Activated B cell treated with CpG ODN at 0.5 μM for 24 hours (primary cell): ENCODE data around the gene RPA3. TPM values are rescaled to one million over a fixed set of nuclear protein-coding genes. Genes with fewer than 3 reads are reported as not detected.

ENCODE experiments used
- ATAC-seq: fragments of 200-7000 bp; cut with Tn5 transposase; one replicate; pipeline ENCODE4 v1.10.0; 2021; ENCODE audit warnings: low read depth, mild to moderate bottlenecking, moderate library complexity
- CTCF ChIA-PET: fragments of 350-600 bp; sonication (Branson Sonifier 250); formaldehyde crosslinking; loops from one replicate; lab custom pipeline; 2021; ENCODE audit warnings: antibody characterized with exemption; lab: Charles Lee
- POLR2A ChIA-PET: fragments of 350-600 bp; sonication (Branson Sonifier 250); formaldehyde crosslinking; loops from one replicate; lab custom pipeline; 2021; ENCODE audit warnings: antibody characterized with exemption; lab: Charles Lee
- DNase-seq: peaks from one replicate; pipeline ENCODE4 v3.0.0; 2022
- H3K27ac Mint-ChIP-seq: one replicate; pipeline ENCODE4 v1.8.0; 2020; ENCODE audit warnings: mixed read lengths
- H3K27me3 Mint-ChIP-seq: one replicate; pipeline ENCODE4 v1.8.0; 2021; ENCODE audit warnings: mixed read lengths
- H3K36me3 Mint-ChIP-seq: one replicate; pipeline ENCODE4 v1.8.0; 2021; ENCODE audit warnings: low read depth, mixed read lengths
- H3K4me1 Mint-ChIP-seq: one replicate; pipeline ENCODE4 v1.8.0; 2021; ENCODE audit warnings: mixed read lengths
- H3K4me3 Mint-ChIP-seq: one replicate; pipeline ENCODE4 v1.8.0; 2020; ENCODE audit warnings: mild to moderate bottlenecking, mixed read lengths
- H3K9me3 Mint-ChIP-seq: one replicate; pipeline ENCODE4 v1.8.0; 2020; ENCODE audit warnings: mixed read lengths
- CTCF ChIP-seq: fragments of 200-600 bp; IDR thresholded peaks from one replicate; pipeline ENCODE4 v1.8.0; 2022; ENCODE audit warnings: antibody characterized with exemption, mild to moderate bottlenecking
- intact Hi-C: fragments of 100-400 bp; cut with micrococcal nuclease; formaldehyde crosslinking; loops from one replicate; pipeline ENCODE4 v1.15.1; 2024
- total RNA-seq: library from RNA; stranded (reverse); gene quantifications from 2 replicates; pipeline ENCODE4 v1.2.3, GENCODE V29; 2022

RPA3 gene
- total RNA-seq, 1 donor from 2014 or later: 64.9 TPM

DNA sequence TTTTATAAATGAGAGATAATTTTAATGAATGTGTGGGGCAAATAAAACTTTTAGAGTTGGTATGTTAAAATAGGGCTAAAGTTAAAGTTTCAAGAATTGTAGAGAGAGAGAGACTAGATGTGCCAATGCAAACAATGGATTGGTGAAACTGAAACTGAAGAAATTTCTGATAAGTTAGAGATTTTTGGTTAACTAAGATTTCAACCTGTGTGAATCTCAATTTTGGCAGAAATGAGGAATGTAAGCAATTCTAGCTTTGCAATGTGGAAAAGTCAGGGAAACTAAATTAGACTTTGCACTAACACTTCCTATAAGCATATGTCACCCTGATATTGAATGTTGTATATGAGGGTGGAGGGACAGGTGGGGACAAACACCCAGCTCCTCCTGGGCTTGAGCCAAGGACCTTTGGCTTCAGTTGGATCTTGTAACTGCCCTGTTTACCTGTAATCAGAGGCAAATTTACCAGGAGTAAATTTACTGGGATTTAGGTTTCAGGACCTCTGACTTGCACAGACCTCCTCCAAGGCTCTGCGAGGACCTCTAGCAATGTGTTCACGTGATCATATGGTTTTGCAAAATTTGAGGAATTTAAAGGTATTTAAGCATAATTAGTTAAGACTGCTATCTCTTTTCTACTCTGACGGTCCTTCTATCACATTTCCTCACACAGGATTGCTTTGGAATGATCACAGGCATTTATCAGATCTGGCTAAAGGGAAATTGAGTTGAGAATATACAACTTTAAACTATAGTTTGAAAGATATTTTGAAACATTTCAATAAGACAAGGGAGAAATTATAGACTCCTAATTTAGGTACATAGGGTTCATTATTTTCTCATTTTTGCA is 33.1 kb upstream of the RPA3 start:
- Mint-ChIP-seq H3K36me3 (peaks cover 2% of the 10 kb centered on the region), H3K27ac (no peak overlapping the region), H3K4me1 (peaks cover 8% of the 10 kb centered on the region), H3K9me3 (no peaks in the 10 kb centered on the region), H3K4me3 (no peak overlapping the region), H3K27me3 (no peaks in the 10 kb centered on the region)
- no peak for TF ChIP-seq CTCF
- intact Hi-C loops: loop anchor here (5.0 kb wide), 1 partner anchor 34 kb away; the partner anchor contains the start of gene RPA3
- CTCF ChIA-PET: no interaction called here
- POLR2A ChIA-PET: no interaction called here
- ATAC-seq (no peak), DNase-seq (no peak)

DNA sequence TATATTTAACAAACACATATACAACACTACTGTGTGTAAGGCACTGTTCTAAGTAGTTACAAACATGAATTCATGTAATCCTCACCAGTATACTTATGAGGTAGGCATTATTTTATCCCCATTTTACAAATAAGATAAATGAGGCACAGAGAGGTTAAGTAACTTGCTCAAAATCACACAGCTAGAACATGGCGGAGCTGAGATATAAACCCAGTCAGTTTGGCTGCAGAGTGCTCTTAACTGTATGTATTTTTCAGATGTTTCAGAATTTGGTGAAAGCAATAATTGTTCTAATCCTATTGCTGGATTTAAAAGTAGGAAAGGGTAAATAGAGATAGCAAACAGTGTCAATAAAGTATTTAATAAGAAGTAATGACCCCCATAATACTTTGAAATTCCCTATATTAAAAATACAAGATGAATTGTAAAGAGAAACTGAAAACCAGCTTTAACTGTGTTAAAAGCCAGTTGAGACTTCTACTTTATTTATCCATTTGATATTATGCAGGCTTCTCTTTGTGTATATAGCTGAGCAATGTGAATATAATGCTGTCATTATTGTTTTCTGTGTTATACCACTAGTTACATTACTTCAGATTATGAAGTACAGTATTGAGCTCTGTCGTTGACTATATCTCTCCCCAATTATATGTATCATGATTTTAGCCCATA is 32.3 kb upstream of the RPA3 start:
- no peak overlapping the region for H3K27ac Mint-ChIP-seq
- no peaks in the 10 kb centered on the region for H3K9me3 Mint-ChIP-seq

DNA sequence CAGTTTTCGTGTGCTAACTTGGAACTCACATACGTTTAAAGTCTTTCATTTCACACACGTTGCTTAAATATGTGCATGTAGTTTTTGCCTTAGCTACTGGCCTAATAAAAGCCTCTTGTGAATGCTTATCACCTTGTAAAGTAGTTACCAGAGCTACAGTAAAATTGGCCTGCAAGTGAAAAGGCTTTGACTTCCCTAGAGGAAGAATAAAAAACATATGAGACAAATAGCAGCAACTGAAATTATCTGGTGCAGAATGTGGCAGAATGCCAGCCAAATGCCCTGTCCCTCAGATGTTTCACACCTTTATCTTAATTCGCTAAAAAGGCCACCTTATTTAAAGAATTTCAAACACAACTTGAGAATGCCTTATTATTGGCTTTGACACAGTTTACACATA is 28.1 kb upstream of the RPA3 start:
- ChIA-PET POLR2A (interaction anchor here (0.7 kb wide), 1 partner anchor 8 kb away, joined by 3 read pairs; no protein-coding TSS in a partner anchor), CTCF (no interaction called here)
- ATAC-seq (no peak), DNase-seq (no peak)
- H3K36me3 Mint-ChIP-seq: peaks cover 2% of the 10 kb centered on the region
- intact Hi-C loops: loop anchor here (2.0 kb wide), 1 partner anchor 14 kb away; no protein-coding TSS in a partner anchor
- H3K4me3 Mint-ChIP-seq: no peak overlapping the region
- H3K4me1 Mint-ChIP-seq: peaks cover 20% of the 10 kb centered on the region
- TF ChIP-seq CTCF: no peak
- H3K27ac Mint-ChIP-seq: no peak overlapping the region
- no peaks in the 10 kb centered on the region for H3K9me3 Mint-ChIP-seq
- H3K27me3 Mint-ChIP-seq: no peaks in the 10 kb centered on the region

More for the DNA sequence above, 32.3 kb upstream of the RPA3 start:
- ATAC-seq (no peak), DNase-seq (no peak)
- POLR2A ChIA-PET: no interaction called here
- no peak for TF ChIP-seq CTCF
- CTCF ChIA-PET: no interaction called here
- Mint-ChIP-seq H3K4me3 (no peak overlapping the region), H3K27me3 (no peaks in the 10 kb centered on the region), H3K36me3 (peaks cover 2% of the 10 kb centered on the region), H3K4me1 (peaks cover 16% of the 10 kb centered on the region)
- intact Hi-C loops: loop anchor here (5.0 kb wide), 1 partner anchor 33 kb away; the partner anchor contains the start of gene RPA3

DNA sequence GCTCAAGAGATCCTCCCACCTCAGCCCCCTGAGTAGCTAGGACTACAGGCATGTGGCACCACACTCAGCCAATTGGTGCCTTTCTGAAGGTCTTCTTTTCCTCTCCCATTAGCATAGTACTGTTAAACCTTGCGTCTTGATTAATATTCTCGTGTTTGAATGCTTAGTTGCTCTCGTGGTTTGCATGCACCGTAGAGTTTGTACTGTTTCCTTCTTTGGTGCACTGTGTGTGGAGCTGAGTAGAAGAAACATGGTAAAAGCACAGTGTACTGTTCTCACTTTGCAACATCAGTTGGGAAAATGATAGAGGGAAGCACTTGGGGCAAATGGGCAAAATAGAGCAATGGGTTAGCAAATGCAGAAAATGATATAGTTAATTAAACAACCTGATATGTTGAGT is 27.6 kb upstream of the RPA3 start:
- ChIA-PET POLR2A (interaction anchor here (0.7 kb wide), 1 partner anchor 8 kb away, joined by 3 read pairs; no protein-coding TSS in a partner anchor), CTCF (no interaction called here)
- H3K9me3 Mint-ChIP-seq: no peaks in the 10 kb centered on the region
- intact Hi-C loops: loop anchor here (2.0 kb wide), 1 partner anchor 15 kb away; no protein-coding TSS in a partner anchor
- DNase-seq: no peak
- H3K4me3 Mint-ChIP-seq: no peak overlapping the region
- H3K27me3 Mint-ChIP-seq: no peaks in the 10 kb centered on the region
- no peak for TF ChIP-seq CTCF
- ATAC-seq: peak; percentile 67
- H3K27ac Mint-ChIP-seq: no peak overlapping the region
- H3K36me3 Mint-ChIP-seq: peaks cover 2% of the 10 kb centered on the region
- H3K4me1 Mint-ChIP-seq: peaks cover 17% of the 10 kb centered on the region

DNA sequence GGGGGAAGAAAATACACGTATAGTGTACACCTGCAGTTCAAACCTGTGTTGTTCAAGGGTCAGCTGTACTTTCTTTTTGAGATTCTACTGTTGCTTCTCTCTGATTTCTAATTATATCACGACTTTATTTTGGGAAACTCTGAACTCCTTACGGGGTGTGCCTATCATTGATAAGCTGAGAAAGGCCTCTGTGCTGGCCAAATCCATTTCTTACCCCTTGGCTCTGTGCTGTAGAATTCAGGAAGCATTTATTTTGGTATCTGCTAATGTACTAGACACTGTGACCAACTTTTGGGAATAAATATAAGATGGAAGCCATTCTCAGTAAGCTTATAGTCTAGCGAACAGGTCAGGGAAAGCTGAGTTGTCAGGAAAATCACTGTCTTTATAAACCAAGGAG is 26.9 kb upstream of the RPA3 start:
- Mint-ChIP-seq H3K4me3 (no peak overlapping the region), H3K27ac (no peak overlapping the region), H3K27me3 (no peaks in the 10 kb centered on the region), H3K4me1 (peaks cover 17% of the 10 kb centered on the region), H3K9me3 (no peaks in the 10 kb centered on the region), H3K36me3 (peaks cover 2% of the 10 kb centered on the region)
- ChIA-PET POLR2A (no interaction called here), CTCF (no interaction called here)
- intact Hi-C loops: no loop called here
- DNase-seq: no peak
- no peak for TF ChIP-seq CTCF
- no peak for ATAC-seq
